Adrenal gland (tissue), 5 donors: ENCODE data around the gene AMHR2.
"Not testable (repeated sequence)": the region's sequence is repeated elsewhere in the genome, so short reads cannot be mapped to it uniquely, and the experiment has no call there.

Experiments used
- CTCF ChIP-seq, 6 experiments: fragments of 450-650 bp in 4 of 6; fragments of 200-600 bp in 2 of 6; sonication (generic) in 1 of 6; IDR thresholded peaks; 1 replicate in 5 of 6; 2 replicates in 1 of 6; pipeline versions ENCODE4 v1.5.1 to v1.8.0; 2016 to 2021; ENCODE audit warnings: antibody characterized with exemption in 6 of 6, mild to moderate bottlenecking in 2 of 6, moderate library complexity in 1 of 6
- POLR2A ChIP-seq, 2 donors: fragments of 450-650 bp; IDR thresholded peaks; one replicate each; pipeline ENCODE4 v1.6.1; 2017; ENCODE audit warnings: antibody characterized with exemption in 2 of 2, mild to moderate bottlenecking in 2 of 2, moderate library complexity in 1 of 2
- donor health status: DM: no; HTN: no; CAD: no.

- not testable (repeated sequence) for TF ChIP-seq CTCF, POLR2A (IDR thresholded peaks at IDR 0.05)
These were observed 15.9 kb downstream of the AMHR2 start for GRCh38 chr12:53439582-53439981.
